AG04449 (cell line): ENCODE measurements around the gene EDEM1.

Source experiments
- CTCF ChIA-PET: fragments of 350-600 bp; formaldehyde crosslinking; extraction: SDS; loops from one replicate; lab custom pipeline; 2021; ENCODE audit warnings: antibody characterized with exemption; lab: Yijun Ruan, JAX
- POLR2A ChIA-PET: fragments of 400-600, 350-600 bp; formaldehyde crosslinking; extraction: SDS; loops from one replicate; lab custom pipeline; 2020; ENCODE audit warnings: antibody characterized with exemption, inconsistent platforms; lab: Yijun Ruan, JAX
- DNase-seq: peaks from one replicate; pipeline ENCODE4 v3.0.0-alpha.2; 2010; ENCODE audit warnings: low read depth, low spot score
- H3K4me3 ChIP-seq: 2 replicates; pipeline ENCODE4 v1.5.1; 2011; ENCODE audit warnings: low read depth, mild to moderate bottlenecking, control low read depth, low read length
- TF ChIP-seq, protein P1 (sequence below): IDR thresholded peaks from one replicate; pipeline ENCODE4 v1.5.1; 2011; ENCODE audit warnings: mild to moderate bottlenecking, moderate library complexity, low read length, control low read depth, inconsistent platforms; ENCODE audit not compliant: insufficient read depth; ENCODE audit errors: missing control alignments

EDEM1 gene

DNA sequence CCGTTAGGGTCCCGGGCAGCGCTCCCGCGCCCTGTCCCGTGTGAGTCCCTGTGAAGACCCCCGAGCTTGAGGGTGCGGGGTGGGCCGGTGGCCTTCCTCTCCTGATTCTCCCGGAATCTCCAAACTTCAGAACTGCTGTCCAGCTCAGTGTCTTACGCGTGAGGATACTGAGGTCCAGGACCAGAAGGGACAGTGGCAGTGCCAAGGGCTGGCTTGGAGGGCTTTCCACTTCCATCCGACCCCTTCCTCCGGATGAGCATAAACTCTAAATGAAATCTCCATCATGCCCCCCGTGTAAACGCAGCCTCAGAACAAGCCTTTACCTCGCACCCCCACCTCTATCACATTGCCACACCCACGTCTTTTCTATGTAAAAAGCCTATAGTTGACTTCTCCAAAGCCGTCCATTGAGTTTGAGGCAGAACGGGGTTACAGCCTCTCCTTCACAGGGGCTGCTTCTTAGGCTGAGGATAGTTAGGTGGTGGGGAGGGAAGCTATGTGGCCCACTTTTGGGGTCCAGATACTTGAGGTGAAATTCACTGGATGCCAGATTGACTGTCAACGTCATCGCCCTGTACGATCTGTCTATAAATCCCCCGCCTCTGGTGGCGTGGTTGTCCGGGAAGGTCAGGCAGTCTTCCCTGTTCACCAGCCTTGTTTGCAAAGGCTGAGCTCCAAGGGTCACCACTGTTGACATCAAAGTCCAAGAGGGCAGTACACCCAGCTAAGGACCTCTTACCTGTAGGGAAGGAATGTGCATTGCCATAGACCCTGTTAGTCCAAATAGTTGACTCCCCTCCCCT is 1.1 kb downstream of the EDEM1 start:
- peak overlapping the region; percentile 90 for H3K4me3 ChIP-seq
- POLR2A ChIA-PET = no interaction called here
- DNase-seq = no peak
- CTCF ChIA-PET = interaction anchor here (2.3 kb wide), 1 partner anchor 66 kb away, joined by 14 read pairs; the partner anchor contains the start of gene ARL8B
- TF ChIP-seq, protein P1, sequence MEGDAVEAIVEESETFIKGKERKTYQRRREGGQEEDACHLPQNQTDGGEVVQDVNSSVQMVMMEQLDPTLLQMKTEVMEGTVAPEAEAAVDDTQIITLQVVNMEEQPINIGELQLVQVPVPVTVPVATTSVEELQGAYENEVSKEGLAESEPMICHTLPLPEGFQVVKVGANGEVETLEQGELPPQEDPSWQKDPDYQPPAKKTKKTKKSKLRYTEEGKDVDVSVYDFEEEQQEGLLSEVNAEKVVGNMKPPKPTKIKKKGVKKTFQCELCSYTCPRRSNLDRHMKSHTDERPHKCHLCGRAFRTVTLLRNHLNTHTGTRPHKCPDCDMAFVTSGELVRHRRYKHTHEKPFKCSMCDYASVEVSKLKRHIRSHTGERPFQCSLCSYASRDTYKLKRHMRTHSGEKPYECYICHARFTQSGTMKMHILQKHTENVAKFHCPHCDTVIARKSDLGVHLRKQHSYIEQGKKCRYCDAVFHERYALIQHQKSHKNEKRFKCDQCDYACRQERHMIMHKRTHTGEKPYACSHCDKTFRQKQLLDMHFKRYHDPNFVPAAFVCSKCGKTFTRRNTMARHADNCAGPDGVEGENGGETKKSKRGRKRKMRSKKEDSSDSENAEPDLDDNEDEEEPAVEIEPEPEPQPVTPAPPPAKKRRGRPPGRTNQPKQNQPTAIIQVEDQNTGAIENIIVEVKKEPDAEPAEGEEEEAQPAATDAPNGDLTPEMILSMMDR = no peak

DNA sequence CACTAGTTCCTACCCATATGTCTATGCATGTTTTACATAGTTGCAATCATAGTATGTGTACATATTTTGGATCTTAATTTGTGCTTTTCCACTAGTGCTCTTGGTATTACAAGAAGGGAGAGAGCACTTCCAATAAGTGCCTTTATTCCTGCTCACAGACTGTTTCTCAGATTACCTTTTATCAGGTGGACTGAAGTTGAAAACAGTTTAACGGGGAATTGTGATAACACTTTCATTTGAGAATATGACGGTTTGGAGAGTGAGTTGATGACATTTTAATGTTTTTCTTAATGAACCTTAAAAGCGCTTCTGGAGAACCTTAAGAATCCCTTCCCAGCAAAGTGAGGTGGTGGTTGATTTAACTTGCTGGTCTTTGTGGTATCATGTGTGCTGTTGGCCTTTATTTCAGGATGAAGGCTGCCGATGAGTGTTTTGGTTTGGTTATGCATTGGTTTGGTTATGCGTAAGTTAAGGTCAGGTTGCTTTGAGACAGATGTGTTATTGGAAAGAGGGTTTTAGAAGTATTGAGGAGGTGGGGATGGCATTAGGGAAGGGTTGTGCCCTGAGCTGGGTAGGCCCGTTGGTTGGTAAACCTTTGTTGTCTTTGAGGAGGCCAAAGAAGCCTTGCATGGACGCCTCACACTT is 2.8 kb downstream of the EDEM1 start:
- TF ChIP-seq, protein P1 = no peak
- CTCF ChIA-PET = no interaction called here
- POLR2A ChIA-PET = no interaction called here
- H3K4me3 ChIP-seq = no peak overlapping the region
- DNase-seq = no peak

DNA sequence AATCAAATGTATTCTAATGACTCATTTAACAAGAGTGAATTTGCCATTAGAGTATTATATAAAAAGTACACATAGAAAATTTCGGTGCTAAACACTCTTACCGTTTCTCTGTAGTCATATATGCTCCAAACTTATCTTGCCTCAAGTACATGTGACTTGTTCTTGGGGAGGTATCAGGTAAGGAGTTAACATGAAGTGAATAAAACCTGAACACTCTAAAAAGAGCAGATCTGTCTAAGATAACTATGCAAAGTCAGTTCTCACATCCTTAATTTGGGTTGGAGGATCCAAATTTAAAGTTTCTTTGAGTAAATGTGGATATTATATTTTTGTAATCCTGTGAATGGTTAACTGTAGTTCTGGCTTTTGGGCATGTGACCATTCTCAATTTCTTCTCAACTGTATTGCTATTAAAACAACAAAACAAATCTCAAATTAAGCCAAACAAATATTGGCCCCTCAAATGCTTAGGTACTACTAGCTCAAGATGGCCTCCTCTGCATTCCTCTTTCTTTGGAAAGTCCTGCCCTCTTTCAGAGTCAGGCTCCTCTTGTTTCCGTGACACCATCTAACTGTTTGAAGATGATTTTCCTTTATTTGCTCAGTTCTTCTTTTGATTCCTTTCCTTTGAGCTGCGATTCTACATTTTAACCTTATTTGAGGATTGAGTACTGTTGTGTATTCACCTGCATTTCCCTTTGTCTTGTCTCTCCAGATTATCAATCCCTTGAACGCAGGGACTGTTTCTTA is 4.2 kb downstream of the EDEM1 start:
- DNase-seq = no peak
- TF ChIP-seq, protein P1 = no peak
- ChIA-PET POLR2A (no interaction called here), CTCF (no interaction called here)
- H3K4me3 ChIP-seq = no peak overlapping the region

DNA sequence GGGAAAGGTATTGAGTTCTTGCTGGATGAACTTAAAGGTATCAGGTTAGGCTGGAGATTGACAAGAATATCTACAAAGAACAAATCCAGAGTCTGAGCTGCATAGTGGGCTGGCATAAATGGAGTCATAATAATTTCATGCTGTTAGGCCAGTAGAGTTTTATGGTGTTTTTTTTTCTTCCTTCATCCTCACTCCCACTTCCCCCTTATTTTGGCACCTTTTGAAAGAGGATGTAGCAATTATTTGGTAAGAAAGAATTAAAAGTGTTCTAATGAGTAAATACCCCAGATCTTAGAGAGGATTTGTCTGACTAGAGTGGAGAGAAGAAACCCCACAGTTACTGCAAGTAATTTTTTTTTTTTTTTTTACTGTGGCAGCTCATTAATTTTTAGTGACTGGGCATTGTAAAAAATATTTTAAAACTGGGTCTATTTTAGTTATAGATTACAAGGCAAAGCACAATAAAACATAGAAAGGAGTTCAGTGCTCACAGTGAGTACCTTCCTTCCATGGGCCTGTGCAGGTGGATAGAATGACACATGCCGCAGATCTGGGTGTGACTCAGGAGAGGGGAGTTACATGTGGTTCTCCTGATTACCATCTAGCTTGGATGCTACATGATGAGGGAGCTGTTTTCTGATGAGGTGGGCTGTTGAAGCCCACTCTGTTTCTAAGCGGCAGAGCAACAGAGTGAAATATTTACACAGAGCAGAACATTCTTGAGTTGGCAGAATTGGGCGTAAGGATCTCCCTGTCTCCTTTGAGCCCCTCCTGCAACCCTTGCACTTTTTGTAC is 5.3 kb downstream of the EDEM1 start:
- TF ChIP-seq, protein P1 = no peak
- POLR2A ChIA-PET = no interaction called here
- no peak for DNase-seq
- CTCF ChIA-PET = no interaction called here
- H3K4me3 ChIP-seq = no peak overlapping the region

DNA sequence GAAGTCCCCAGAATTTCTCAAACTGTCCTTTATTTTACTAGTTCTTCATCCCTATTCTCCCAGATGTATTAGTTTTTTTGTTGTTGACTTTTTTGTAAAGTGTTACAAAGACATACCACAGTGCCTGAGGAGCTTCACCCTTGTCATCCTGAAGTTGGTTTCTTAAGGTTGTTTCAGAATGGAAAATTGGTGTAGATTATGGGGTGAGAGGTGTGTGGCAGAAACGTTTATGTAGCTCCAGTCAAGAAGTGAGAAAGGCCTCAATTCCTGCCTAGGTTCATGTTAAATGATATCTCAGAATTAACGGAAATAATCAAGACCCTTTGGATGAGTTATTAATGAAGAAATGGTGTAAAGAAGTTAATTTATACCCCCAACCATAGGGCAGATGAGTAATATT is 6.8 kb downstream of the EDEM1 start:
- ChIA-PET POLR2A (interaction anchor here (1.1 kb wide), 1 partner anchor 71 kb away, joined by 3 read pairs; no protein-coding TSS in a partner anchor), CTCF (interaction anchor here (1.0 to 2.3 kb wide), 2 partner anchors 71 to 214 kb away, joined by 4 to 7 read pairs; no protein-coding TSS in a partner anchor)
- H3K4me3 ChIP-seq = no peak overlapping the region
- TF ChIP-seq, protein P1 = no peak
- no peak for DNase-seq
